GM12875 (cell line): ENCODE data around the gene DOLPP1.
"Not testable (repeated sequence)": the region's sequence is repeated elsewhere in the genome, so short reads cannot be mapped to it uniquely, and the experiment has no call there.

ENCODE experiments used
- H3K4me3 ChIP-seq: one replicate; pipeline ENCODE4 v1.5.1; 2011; ENCODE audit warnings: low read depth, low read length, control low read depth
- TF ChIP-seq, protein P1 (sequence below): IDR thresholded peaks from 2 replicates; pipeline ENCODE4 v1.5.1; 2011; ENCODE audit warnings: low read depth, mild to moderate bottlenecking, control low read depth, inconsistent platforms, low read length, moderate library complexity, borderline replicate concordance; ENCODE audit not compliant: insufficient read depth

Gene DOLPP1

DNA sequence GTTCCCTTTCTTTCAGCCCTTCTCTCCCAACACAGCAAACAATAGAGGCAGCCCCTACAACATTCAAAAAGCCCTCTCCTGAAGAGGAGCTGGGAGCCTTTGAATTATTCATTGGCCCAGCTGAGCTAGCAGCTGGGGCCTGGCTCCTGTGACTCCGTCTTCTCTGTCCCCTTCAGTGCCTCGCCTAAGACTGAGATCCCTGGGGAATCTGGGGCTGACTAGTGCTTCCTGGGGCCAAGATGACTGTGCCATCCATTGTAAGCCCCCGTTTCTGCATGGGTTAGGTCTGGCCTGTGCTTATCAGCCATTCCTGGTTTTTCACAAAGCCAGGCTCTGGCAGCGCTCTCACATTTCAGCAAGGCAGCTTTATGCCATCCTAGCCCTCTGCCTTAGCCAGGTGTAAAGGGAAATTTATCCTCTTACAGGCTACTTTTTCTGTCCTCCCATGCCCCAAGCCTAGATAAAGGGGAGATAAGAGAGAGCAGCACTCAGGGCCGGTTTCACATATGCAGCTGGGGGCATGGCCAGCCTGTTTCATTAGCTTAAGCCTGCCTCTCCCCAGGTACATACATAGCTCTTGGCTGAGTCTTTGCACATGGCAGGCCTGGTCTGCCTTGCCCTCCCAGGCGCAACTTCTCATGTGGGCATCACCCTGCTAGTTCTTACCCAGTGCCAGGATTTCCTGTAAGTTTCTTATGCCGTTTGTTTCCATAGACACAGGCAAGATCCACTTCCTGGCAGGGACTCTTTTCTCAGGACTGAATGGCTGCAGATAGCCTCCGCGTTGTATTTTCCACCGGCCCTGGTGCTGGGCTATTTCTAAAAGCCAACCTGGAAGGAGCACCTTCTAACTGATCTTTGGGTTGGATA is 46.1 kb downstream of the DOLPP1 start:
- TF ChIP-seq, protein P1, sequence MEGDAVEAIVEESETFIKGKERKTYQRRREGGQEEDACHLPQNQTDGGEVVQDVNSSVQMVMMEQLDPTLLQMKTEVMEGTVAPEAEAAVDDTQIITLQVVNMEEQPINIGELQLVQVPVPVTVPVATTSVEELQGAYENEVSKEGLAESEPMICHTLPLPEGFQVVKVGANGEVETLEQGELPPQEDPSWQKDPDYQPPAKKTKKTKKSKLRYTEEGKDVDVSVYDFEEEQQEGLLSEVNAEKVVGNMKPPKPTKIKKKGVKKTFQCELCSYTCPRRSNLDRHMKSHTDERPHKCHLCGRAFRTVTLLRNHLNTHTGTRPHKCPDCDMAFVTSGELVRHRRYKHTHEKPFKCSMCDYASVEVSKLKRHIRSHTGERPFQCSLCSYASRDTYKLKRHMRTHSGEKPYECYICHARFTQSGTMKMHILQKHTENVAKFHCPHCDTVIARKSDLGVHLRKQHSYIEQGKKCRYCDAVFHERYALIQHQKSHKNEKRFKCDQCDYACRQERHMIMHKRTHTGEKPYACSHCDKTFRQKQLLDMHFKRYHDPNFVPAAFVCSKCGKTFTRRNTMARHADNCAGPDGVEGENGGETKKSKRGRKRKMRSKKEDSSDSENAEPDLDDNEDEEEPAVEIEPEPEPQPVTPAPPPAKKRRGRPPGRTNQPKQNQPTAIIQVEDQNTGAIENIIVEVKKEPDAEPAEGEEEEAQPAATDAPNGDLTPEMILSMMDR: no peak
- no peak overlapping the region for H3K4me3 ChIP-seq

DNA sequence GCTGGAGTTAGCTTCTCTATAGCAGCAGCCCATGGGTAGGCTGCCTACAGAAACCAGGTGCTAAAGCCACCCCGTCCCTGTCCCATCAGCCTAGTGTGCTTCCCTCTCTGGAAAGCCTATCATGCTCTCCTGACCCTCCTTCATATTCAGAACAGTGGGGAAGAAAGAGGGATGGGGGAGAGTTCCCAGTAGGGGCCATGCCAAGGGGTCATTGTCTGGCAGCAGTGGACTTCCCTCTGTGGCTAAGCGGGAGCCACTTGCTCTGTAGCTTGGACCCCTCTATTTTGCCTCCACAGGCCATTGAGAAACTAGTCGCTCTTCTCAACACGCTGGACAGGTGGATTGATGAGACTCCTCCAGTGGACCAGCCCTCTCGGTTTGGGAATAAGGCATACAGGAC is 47.8 kb downstream of the DOLPP1 start:
- TF ChIP-seq, protein P1: no peak
- no peak overlapping the region for H3K4me3 ChIP-seq

DNA sequence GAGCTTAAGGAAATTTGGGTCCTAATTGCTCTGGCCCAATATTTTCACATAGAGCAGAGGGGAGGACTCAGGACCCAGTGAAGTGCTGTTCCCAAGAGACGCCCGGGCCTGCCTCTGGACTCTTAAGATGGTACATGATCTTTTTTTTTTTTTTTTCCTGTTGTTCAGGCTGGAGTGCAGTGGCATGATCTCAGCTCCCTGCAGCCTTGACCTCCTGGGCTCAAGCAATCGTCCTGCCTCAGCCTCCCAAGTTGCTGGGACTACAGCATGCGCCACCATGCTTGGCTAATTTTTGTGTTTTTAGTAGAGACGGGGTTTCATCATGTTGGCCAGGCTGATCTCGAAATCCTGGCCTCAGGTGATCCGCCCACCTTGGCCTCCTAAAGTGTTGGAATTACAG is 49.4 kb downstream of the DOLPP1 start:
- not testable (repeated sequence) for H3K4me3 ChIP-seq

DNA sequence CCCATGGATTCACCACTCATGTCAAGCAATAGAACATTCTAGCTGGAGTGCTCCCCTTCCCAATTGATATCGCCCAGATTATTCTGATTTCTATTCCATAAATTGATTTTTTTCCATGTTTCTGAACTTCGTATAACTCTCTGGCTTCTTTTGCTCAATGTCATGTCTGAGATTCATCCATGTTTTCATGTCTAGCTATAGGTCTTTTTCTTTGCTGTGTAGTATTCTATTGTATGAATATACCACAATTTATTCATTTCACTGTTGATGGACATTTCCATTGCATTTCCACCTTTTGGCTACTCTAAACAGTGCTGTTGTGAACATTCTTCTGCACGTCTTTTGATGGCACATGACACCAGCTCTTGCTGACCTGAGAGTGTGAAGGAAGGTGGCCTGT is 49.9 kb downstream of the DOLPP1 start:
- TF ChIP-seq, protein P1: no peak
- H3K4me3 ChIP-seq: no peak overlapping the region

DNA sequence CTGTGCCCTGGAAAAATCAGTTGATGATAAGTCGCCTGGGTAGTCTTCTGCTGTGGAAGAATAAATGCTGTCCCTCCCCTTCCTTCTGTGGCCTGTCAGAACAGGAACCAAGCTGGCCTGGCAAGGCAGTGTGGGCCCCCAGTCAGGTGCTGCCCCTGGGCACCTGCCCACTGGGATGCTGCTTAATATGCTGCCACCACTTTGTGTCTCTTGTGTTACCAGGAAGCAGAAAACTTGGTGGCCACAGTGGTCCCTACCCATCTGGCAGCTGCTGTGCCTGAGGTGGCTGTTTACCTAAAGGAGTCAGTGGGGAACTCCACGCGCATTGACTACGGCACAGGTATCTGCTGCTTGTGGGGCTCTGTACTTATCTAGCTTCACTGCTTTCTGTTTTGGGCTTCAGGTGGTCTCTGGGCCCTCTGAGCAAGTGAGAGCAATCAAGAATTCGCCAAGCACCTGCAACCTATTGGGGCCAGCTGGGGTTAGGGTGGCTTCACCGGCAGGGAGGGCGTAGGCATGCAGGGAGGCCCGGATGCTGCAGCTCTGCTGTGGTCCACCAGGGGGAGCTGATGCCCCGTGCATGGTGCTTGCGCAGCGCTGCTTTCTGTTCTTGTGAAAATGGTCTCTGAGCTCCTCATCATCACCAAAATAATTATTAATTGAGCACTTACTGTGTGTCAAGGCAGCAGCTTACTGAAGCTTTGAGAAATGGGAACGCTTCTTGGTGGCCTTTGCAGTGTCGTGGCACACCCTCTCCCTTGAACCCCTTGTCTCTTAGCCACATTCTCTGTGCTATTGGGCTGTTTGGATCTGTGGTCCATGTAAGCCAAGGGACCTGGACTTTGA is 50.6 kb downstream of the DOLPP1 start:
- TF ChIP-seq, protein P1: peak; percentile 99
- no peak overlapping the region for H3K4me3 ChIP-seq

DNA sequence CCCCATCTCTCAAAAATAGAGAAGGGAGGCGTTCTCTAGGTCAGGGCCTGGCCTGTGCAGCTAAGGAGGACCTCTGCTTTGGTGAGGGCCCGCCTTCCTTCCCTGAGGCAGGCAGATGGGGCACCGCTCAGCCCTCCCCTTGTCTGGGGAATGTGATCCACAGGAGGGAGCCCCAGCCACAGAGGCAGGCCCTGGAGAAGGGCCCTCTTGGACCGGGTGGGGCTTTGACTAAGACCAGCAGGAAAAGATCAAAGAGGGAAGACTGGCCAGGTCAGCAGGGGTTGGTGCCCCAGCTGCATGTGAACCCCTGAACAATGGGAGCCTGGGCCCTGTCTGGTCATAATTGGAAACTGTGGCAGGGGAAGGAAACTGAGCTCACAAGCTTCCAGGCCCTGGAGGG is 52.2 kb downstream of the DOLPP1 start:
- no peak overlapping the region for H3K4me3 ChIP-seq
- TF ChIP-seq, protein P1: no peak

DNA sequence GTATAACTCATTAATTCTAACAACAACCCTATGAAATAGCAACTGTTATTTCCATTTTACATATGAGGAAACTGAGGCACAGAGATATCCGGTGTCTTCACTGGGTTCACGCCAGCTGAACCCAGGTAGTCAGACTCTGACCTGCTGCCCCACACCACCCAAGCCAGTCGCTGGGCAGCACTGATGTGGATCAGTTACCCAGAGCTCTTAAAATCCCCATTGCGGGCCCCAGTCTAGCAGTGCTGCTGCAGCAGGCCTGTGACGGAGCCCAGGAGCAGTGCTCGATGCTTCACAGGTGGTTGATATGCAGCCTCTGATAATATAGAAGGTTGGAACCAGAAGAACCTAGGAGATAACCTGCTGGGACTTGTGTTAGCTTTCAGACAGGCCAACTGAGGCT is 54.6 kb downstream of the DOLPP1 start:
- TF ChIP-seq, protein P1: no peak
- H3K4me3 ChIP-seq: no peak overlapping the region
